ENCODE measurements around the gene MAP2K5.
"Not testable (repeated sequence)": the region's sequence is repeated elsewhere in the genome, so short reads cannot be mapped to it uniquely, and the experiment has no call there.

MAP2K5 gene

DNA sequence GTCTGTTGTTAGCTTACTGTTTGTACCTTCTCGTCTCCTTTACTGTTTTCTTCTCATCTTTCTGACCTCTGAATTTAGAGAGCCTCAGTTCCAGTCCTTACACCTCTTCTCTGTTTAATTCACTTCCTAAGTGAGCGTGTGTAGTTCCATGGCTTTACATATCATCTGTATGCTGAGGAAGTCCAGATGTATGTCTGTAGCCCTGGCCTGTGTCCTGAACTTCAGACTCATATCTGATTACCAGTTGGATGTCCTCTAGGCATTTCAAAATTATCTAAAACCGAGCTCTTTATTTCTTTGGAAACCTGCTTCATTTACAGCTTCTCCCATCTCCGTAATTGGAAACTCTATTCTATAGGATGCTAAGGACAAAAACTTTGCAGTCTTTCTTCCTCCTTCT lies 75.8 kb downstream of the MAP2K5 start:
- no peak overlapping the region for H3K4me3 ChIP-seq (ENCODE audit: low read depth, low read length)
- TF ChIP-seq, protein P1, sequence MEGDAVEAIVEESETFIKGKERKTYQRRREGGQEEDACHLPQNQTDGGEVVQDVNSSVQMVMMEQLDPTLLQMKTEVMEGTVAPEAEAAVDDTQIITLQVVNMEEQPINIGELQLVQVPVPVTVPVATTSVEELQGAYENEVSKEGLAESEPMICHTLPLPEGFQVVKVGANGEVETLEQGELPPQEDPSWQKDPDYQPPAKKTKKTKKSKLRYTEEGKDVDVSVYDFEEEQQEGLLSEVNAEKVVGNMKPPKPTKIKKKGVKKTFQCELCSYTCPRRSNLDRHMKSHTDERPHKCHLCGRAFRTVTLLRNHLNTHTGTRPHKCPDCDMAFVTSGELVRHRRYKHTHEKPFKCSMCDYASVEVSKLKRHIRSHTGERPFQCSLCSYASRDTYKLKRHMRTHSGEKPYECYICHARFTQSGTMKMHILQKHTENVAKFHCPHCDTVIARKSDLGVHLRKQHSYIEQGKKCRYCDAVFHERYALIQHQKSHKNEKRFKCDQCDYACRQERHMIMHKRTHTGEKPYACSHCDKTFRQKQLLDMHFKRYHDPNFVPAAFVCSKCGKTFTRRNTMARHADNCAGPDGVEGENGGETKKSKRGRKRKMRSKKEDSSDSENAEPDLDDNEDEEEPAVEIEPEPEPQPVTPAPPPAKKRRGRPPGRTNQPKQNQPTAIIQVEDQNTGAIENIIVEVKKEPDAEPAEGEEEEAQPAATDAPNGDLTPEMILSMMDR (IDR thresholded peaks at IDR 0.05; ENCODE audit: low read depth, low read length): no peak
- no peak for TF ChIP-seq MYC (IDR thresholded peaks at IDR 0.05; ENCODE audit: low read depth, low read length)
- TF ChIP-seq, protein P2, sequence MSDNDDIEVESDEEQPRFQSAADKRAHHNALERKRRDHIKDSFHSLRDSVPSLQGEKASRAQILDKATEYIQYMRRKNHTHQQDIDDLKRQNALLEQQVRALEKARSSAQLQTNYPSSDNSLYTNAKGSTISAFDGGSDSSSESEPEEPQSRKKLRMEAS (IDR thresholded peaks at IDR 0.05; ENCODE audit: low read depth, low read length): no peak
- no peak for DNase-seq (ENCODE audit: low read depth)

DNA sequence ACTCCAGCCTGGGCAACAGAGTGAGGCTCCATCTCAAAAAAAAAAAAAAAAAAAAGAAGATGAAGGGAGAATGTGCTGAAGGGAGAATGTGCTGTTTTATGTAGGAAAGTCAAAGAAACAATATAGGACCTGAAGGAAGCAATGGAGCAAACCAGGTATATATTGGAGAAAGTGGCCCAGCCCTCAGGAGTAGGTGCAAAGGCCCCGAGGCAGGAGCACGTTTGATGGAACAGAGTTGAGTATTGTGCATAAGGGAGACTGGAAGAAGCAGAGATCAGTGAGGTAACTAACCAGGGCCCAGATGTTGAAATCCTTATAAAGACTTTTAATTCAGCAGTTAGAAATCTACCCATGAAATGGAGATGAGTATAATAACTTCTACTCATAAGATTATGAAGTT lies 79.6 kb downstream of the MAP2K5 start:
- no peak for DNase-seq (ENCODE audit: low read depth)
- no peak overlapping the region for H3K4me3 ChIP-seq (ENCODE audit: low read depth, low read length)
- TF ChIP-seq, protein P2 (IDR thresholded peaks at IDR 0.05; ENCODE audit: low read depth, low read length): no peak
- TF ChIP-seq, protein P1 (IDR thresholded peaks at IDR 0.05; ENCODE audit: low read depth, low read length): no peak
- no peak for TF ChIP-seq POLR2A (IDR thresholded peaks at IDR 0.05; ENCODE audit: extremely low read depth, insufficient read length)
- TF ChIP-seq MYC (IDR thresholded peaks at IDR 0.05; ENCODE audit: low read depth, low read length): no peak

GRCh38 chr15:67632261-67632660 lies 89.8 kb downstream of the MAP2K5 start:
- no peak overlapping the region for H3K4me3 ChIP-seq (ENCODE audit: low read depth, low read length)
- DNase-seq (ENCODE audit: low read depth): no peak
- TF ChIP-seq POLR2A (IDR thresholded peaks at IDR 0.05; ENCODE audit: extremely low read depth, insufficient read length): no peak
- TF ChIP-seq, protein P1 (IDR thresholded peaks at IDR 0.05; ENCODE audit: low read depth, low read length): no peak
- TF ChIP-seq, protein P2 (IDR thresholded peaks at IDR 0.05; ENCODE audit: low read depth, low read length): no peak
- TF ChIP-seq MYC (IDR thresholded peaks at IDR 0.05; ENCODE audit: low read depth, low read length): no peak

GRCh38 chr15:67635950-67636349 lies 93.4 kb downstream of the MAP2K5 start:
- H3K4me3 ChIP-seq (ENCODE audit: low read depth, low read length); DNase-seq (ENCODE audit: low read depth): not testable (repeated sequence)

- DNase-seq (ENCODE audit: low read depth): no peak
- TF ChIP-seq, protein P2 (IDR thresholded peaks at IDR 0.05; ENCODE audit: low read depth, low read length): no peak
- TF ChIP-seq, protein P1 (IDR thresholded peaks at IDR 0.05; ENCODE audit: low read depth, low read length): no peak
- no peak for TF ChIP-seq POLR2A (IDR thresholded peaks at IDR 0.05; ENCODE audit: extremely low read depth, insufficient read length)
- no peak overlapping the region for H3K4me3 ChIP-seq (ENCODE audit: low read depth, low read length)
These were observed 97.1 kb downstream of the MAP2K5 start for GRCh38 chr15:67639591-67639990.

DNA sequence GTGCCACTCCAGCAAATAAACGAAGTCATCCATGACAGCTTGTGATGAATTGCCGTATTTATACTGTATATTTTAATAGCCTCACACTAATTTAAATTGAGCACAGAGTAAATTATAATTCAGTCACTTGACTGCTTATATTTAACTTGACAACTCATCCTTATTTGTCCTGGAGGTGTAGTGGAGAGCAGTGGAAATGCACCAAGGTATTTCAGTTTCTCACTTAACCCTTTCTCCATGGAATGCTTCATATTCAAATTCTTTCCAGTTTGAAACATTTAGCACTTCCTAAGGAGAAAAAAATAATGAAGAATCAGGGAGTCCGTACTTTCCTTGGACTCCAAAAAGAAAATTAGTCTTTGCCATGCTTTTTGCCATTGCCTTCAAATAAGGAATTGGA lies 99.0 kb downstream of the MAP2K5 start:
- DNase-seq (ENCODE audit: low read depth): no peak
- H3K4me3 ChIP-seq (ENCODE audit: low read depth, low read length): no peak overlapping the region
- TF ChIP-seq, protein P2 (IDR thresholded peaks at IDR 0.05; ENCODE audit: low read depth, low read length): no peak
- TF ChIP-seq, protein P1 (IDR thresholded peaks at IDR 0.05; ENCODE audit: low read depth, low read length): no peak
- no peak for TF ChIP-seq POLR2A (IDR thresholded peaks at IDR 0.05; ENCODE audit: extremely low read depth, insufficient read length)
- TF ChIP-seq MYC (IDR thresholded peaks at IDR 0.05; ENCODE audit: low read depth, low read length): no peak
